Adipocyte (in vitro differentiated cells): Measurements from ENCODE around the gene YKT6.
"Not testable (repeated sequence)": the region's sequence is repeated elsewhere in the genome, so short reads cannot be mapped to it uniquely, and the experiment has no call there.

Experiments used
- DNase-seq: peaks from one replicate; pipeline ENCODE4 v3.0.0-alpha.2; 2015; ENCODE audit warnings: low read depth
- H3K27me3 ChIP-seq: replicated peaks from 2 replicates; pipeline ENCODE4 v1.7.0; 2013; ENCODE audit warnings: mild to moderate bottlenecking, low read length, moderate library complexity; ENCODE audit not compliant: control insufficient read depth, insufficient read depth
- H3K36me3 ChIP-seq: 2 replicates; pipeline ENCODE4 v1.7.0; 2013; ENCODE audit warnings: low read length, mild to moderate bottlenecking, moderate library complexity; ENCODE audit not compliant: control insufficient read depth, insufficient read depth, severe bottlenecking
- H3K4me1 ChIP-seq: 2 replicates; pipeline ENCODE4 v1.7.0; 2013; ENCODE audit warnings: mild to moderate bottlenecking, low read length, moderate library complexity; ENCODE audit not compliant: control insufficient read depth, insufficient read depth
- H3K4me3 ChIP-seq: 2 replicates; pipeline ENCODE4 v1.7.0; 2013; ENCODE audit warnings: mild to moderate bottlenecking, low read length, moderate library complexity
- H3K9ac ChIP-seq: 2 replicates; pipeline ENCODE4 v1.7.0; 2013; ENCODE audit warnings: mild to moderate bottlenecking, low read length, moderate library complexity
- H3K9me3 ChIP-seq: 2 replicates; pipeline ENCODE4 v1.7.0; 2013; ENCODE audit warnings: mild to moderate bottlenecking, low read length, moderate library complexity; ENCODE audit not compliant: control insufficient read depth

The YKT6 gene

GRCh38 chr7:44196450-44196872 lies 4.3 kb upstream of the YKT6 start:
- Histone ChIP-seq H3K36me3 (no peaks in the 10 kb centered on the region), H3K4me1 (peaks cover 9% of the 10 kb centered on the region), H3K9ac (no peak overlapping the region), H3K27me3 (no peaks in the 10 kb centered on the region), H3K9me3 (no peaks in the 10 kb centered on the region), H3K4me3 (no peak overlapping the region)
- DNase-seq = peak; percentile 83

GRCh38 chr7:44197474-44197873 lies 3.3 kb upstream of the YKT6 start:
- no peak overlapping the region for H3K4me3 ChIP-seq
- H3K36me3 ChIP-seq = no peaks in the 10 kb centered on the region
- no peak for DNase-seq
- peaks cover 18% of the 10 kb centered on the region for H3K4me1 ChIP-seq
- H3K27me3 ChIP-seq = no peaks in the 10 kb centered on the region
- H3K9ac ChIP-seq = no peak overlapping the region
- H3K9me3 ChIP-seq = no peaks in the 10 kb centered on the region

GRCh38 chr7:44200163-44200562 lies 615 bp upstream of the YKT6 start:
- H3K4me3 ChIP-seq, H3K9me3 ChIP-seq, H3K9ac ChIP-seq, DNase-seq, H3K27me3 ChIP-seq: not testable (repeated sequence)
- Histone ChIP-seq H3K36me3 (peaks cover 14% of the 10 kb centered on the region), H3K4me1 (peaks cover 31% of the 10 kb centered on the region)

GRCh38 chr7:44201813-44202212 lies 1.0 kb downstream of the YKT6 start:
- no peaks in the 10 kb centered on the region for H3K9me3 ChIP-seq
- H3K4me3 ChIP-seq = peak overlapping the region; percentile 97
- peaks cover 31% of the 10 kb centered on the region for H3K36me3 ChIP-seq
- peaks cover 21% of the 10 kb centered on the region for H3K4me1 ChIP-seq
- H3K27me3 ChIP-seq = no peaks in the 10 kb centered on the region
- H3K9ac ChIP-seq = peak overlapping the region; percentile 98
- DNase-seq = peak; percentile 48

GRCh38 chr7:44206008-44206407 lies 5.2 kb downstream of the YKT6 start:
- H3K9ac ChIP-seq = no peak overlapping the region
- H3K27me3 ChIP-seq = no peaks in the 10 kb centered on the region
- peaks cover 73% of the 10 kb centered on the region for H3K36me3 ChIP-seq
- H3K9me3 ChIP-seq = no peaks in the 10 kb centered on the region
- H3K4me3 ChIP-seq = no peak overlapping the region
- peaks cover 21% of the 10 kb centered on the region for H3K4me1 ChIP-seq
- no peak for DNase-seq

GRCh38 chr7:44208085-44208484 lies 7.3 kb downstream of the YKT6 start:
- no peaks in the 10 kb centered on the region for H3K9me3 ChIP-seq
- no peak overlapping the region for H3K4me3 ChIP-seq
- H3K9ac ChIP-seq = no peak overlapping the region
- H3K27me3 ChIP-seq = no peaks in the 10 kb centered on the region
- DNase-seq = no peak
- peaks cover 8% of the 10 kb centered on the region for H3K4me1 ChIP-seq
- H3K36me3 ChIP-seq = peaks cover 92% of the 10 kb centered on the region

- H3K9me3 ChIP-seq = no peaks in the 10 kb centered on the region
- H3K36me3 ChIP-seq = peaks cover 85% of the 10 kb centered on the region
- DNase-seq = no peak
- H3K27me3 ChIP-seq = no peaks in the 10 kb centered on the region
- H3K4me3 ChIP-seq = no peak overlapping the region
- no peaks in the 10 kb centered on the region for H3K4me1 ChIP-seq
- H3K9ac ChIP-seq = no peak overlapping the region
Observed at GRCh38 chr7:44210107-44210506, 9.3 kb downstream of the YKT6 start.

GRCh38 chr7:44211126-44211675 lies 10.4 kb downstream of the YKT6 start:
- H3K36me3 ChIP-seq = peaks cover 74% of the 10 kb centered on the region
- no peak overlapping the region for H3K9ac ChIP-seq
- H3K9me3 ChIP-seq = no peaks in the 10 kb centered on the region
- no peak for DNase-seq
- no peaks in the 10 kb centered on the region for H3K4me1 ChIP-seq
- H3K27me3 ChIP-seq = no peaks in the 10 kb centered on the region
- H3K4me3 ChIP-seq = no peak overlapping the region

- no peaks in the 10 kb centered on the region for H3K27me3 ChIP-seq
- no peak overlapping the region for H3K9ac ChIP-seq
- H3K9me3 ChIP-seq = no peaks in the 10 kb centered on the region
- no peaks in the 10 kb centered on the region for H3K4me1 ChIP-seq
- H3K36me3 ChIP-seq = peaks cover 66% of the 10 kb centered on the region
- no peak overlapping the region for H3K4me3 ChIP-seq
- no peak for DNase-seq
Observed at GRCh38 chr7:44212018-44212417, 11.2 kb downstream of the YKT6 start.

- Histone ChIP-seq H3K36me3 (peaks cover 59% of the 10 kb centered on the region), H3K4me3 (no peak overlapping the region), H3K27me3 (no peaks in the 10 kb centered on the region), H3K4me1 (no peaks in the 10 kb centered on the region), H3K9me3 (no peaks in the 10 kb centered on the region), H3K9ac (no peak overlapping the region)
- DNase-seq = no peak
Observed at GRCh38 chr7:44212581-44213184, 11.9 kb downstream of the YKT6 start.

GRCh38 chr7:44213206-44213876 lies 12.6 kb downstream of the YKT6 start:
- no peak for DNase-seq
- no peak overlapping the region for H3K9ac ChIP-seq
- no peak overlapping the region for H3K4me3 ChIP-seq
- H3K27me3 ChIP-seq = no peaks in the 10 kb centered on the region
- H3K4me1 ChIP-seq = no peaks in the 10 kb centered on the region
- peaks cover 53% of the 10 kb centered on the region for H3K36me3 ChIP-seq
- H3K9me3 ChIP-seq = no peaks in the 10 kb centered on the region
